WTC11 (cell line): ENCODE results near the gene ZNF22.

Experiments
- IRF2 ChIP-seq: sonication (generic); formaldehyde crosslinking; IDR thresholded peaks from 2 replicates; pipeline ENCODE4 v1.8.0; 2022; ENCODE audit warnings: low read depth, missing genetic modification reagents, borderline replicate concordance
- TF ChIP-seq, protein P1 (sequence below): sonication (generic); formaldehyde crosslinking; IDR thresholded peaks from 2 replicates; pipeline ENCODE4 v1.8.0; 2023; ENCODE audit warnings: missing genetic modification reagents, mild to moderate bottlenecking, borderline replicate concordance
- TF ChIP-seq, protein P2 (sequence below): sonication (generic); formaldehyde crosslinking; conservative IDR thresholded peaks from 2 replicates; pipeline ENCODE4 v1.8.1; 2022; ENCODE audit warnings: mild to moderate bottlenecking, missing genetic modification reagents
- TF ChIP-seq, protein P3 (sequence below): sonication (generic); formaldehyde crosslinking; IDR thresholded peaks from 2 replicates; pipeline ENCODE4 v1.8.1; 2022; ENCODE audit warnings: low read depth, missing genetic modification reagents, borderline replicate concordance

DNA sequence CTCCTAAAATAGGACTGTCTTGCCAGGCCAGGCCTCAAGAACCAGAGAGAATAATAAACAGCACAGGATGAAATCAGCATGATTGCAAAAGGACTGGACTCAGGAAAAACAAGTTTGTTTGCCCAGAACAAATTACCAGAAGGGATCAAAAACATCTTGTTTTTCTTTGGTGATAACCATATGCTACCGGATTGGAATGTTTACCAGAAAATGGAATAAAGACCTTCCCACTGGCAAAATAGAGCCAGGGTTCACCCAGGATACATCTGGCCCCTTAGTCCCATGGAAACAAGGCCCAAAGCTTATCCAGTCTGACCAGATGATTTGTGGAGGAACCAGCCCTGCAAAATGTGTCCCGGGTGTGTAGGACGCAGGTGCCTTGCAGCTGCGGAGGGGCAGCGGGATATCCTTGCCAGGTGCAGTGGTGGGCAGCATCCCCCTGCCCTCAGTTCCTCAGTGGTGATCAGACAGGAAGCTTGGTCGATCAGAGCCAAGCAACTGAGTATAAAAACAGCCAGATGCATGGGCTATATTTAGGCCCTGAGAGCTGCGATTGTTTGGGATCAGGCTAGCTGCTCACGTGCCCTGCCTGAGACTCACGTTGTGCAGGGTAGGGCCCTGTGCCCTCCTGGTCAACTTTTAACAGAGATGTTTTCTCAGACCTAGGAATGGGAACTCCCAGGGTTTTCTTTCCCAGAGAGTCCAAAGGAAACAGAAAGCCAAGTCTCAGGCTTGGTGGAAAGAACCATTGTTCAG lies 4.6 kb upstream of the ZNF22 start:
- TF ChIP-seq IRF2 (CRISPR knock-in tag): no peak
- TF ChIP-seq, protein P1, sequence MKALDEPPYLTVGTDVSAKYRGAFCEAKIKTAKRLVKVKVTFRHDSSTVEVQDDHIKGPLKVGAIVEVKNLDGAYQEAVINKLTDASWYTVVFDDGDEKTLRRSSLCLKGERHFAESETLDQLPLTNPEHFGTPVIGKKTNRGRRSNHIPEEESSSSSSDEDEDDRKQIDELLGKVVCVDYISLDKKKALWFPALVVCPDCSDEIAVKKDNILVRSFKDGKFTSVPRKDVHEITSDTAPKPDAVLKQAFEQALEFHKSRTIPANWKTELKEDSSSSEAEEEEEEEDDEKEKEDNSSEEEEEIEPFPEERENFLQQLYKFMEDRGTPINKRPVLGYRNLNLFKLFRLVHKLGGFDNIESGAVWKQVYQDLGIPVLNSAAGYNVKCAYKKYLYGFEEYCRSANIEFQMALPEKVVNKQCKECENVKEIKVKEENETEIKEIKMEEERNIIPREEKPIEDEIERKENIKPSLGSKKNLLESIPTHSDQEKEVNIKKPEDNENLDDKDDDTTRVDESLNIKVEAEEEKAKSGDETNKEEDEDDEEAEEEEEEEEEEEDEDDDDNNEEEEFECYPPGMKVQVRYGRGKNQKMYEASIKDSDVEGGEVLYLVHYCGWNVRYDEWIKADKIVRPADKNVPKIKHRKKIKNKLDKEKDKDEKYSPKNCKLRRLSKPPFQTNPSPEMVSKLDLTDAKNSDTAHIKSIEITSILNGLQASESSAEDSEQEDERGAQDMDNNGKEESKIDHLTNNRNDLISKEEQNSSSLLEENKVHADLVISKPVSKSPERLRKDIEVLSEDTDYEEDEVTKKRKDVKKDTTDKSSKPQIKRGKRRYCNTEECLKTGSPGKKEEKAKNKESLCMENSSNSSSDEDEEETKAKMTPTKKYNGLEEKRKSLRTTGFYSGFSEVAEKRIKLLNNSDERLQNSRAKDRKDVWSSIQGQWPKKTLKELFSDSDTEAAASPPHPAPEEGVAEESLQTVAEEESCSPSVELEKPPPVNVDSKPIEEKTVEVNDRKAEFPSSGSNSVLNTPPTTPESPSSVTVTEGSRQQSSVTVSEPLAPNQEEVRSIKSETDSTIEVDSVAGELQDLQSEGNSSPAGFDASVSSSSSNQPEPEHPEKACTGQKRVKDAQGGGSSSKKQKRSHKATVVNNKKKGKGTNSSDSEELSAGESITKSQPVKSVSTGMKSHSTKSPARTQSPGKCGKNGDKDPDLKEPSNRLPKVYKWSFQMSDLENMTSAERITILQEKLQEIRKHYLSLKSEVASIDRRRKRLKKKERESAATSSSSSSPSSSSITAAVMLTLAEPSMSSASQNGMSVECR (CRISPR knock-in tag): no peak
- TF ChIP-seq, protein P2, sequence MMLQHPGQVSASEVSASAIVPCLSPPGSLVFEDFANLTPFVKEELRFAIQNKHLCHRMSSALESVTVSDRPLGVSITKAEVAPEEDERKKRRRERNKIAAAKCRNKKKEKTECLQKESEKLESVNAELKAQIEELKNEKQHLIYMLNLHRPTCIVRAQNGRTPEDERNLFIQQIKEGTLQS (CRISPR knock-in tag): no peak
- TF ChIP-seq, protein P3, sequence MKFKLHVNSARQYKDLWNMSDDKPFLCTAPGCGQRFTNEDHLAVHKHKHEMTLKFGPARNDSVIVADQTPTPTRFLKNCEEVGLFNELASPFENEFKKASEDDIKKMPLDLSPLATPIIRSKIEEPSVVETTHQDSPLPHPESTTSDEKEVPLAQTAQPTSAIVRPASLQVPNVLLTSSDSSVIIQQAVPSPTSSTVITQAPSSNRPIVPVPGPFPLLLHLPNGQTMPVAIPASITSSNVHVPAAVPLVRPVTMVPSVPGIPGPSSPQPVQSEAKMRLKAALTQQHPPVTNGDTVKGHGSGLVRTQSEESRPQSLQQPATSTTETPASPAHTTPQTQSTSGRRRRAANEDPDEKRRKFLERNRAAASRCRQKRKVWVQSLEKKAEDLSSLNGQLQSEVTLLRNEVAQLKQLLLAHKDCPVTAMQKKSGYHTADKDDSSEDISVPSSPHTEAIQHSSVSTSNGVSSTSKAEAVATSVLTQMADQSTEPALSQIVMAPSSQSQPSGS: no peak
